ENCODE results near the gene DYDC2. TPM values are rescaled to one million over a fixed set of nuclear protein-coding genes. Genes with fewer than 3 reads are reported as not detected.

The DYDC2 gene
- total RNA-seq, 1 experiment from 2014 or later = 2.8 TPM

DNA sequence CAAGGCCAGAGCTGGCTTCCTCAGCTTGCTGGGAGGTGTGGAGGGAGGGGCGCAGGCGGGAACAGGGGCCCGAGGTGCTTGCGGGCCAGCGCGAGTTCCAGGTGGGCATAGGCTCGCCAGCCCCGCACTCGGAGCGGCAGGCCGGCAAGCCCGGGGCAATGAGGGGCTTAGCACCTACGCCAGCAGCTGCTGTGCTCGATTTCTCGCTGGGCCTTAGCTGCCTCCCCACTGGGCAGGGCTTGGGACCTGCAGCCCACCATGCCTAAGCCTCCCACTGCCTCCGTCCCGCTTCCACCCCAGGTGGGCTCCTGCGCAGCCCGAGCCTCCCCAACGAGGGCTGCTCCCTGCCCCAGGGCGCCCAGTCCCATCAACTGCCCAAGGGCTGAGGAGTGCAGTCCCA, 41.2 kb upstream of the DYDC2 start:
- H4K91ac ChIP-seq (ENCODE audit: insufficient read length, low read depth, low read length) = no peak overlapping the region
- Mint-ChIP-seq H3K4me3 (no peak overlapping the region), H3K4me1 (no peaks in the 10 kb centered on the region), H3K36me3 (ENCODE audit: insufficient read depth in 1 of 3, low read depth in 3 of 3) (no peaks in the 10 kb centered on the region; a peak in 1 of 7 replicates), H3K27me3 (ENCODE audit: low read depth) (0 out of 2 replicates have a peak, but pooled peaks cover 2% of the 10 kb centered on the region), H3K27ac (no peak overlapping the region), H3K9me3 (peaks cover 0 to 4% of the 10 kb centered on the region in 2 experiments; a peak in 2 of 5 replicates)
- WGBS (ENCODE audit: extremely low coverage, insufficient read length, low lambda C conversion rate) = no CpG with 5 or more reads among the region's 21 CpGs
- H3K9me3 ChIP-seq (ENCODE audit: control insufficient read depth, low read depth, low read length) = no peaks in the 10 kb centered on the region
- no peak overlapping the region for H2BK5ac ChIP-seq (ENCODE audit: insufficient read length, low read length)
- no peaks in the 10 kb centered on the region for H3K79me2 ChIP-seq (ENCODE audit: insufficient read depth, low read length)
- H3K14ac ChIP-seq (ENCODE audit: insufficient read depth, low read length) = no peak overlapping the region; the same call in 1 of the 2 replicates
- no peak overlapping the region for H2AK5ac ChIP-seq (ENCODE audit: insufficient read length, low read length)
- no peak overlapping the region for H2BK120ac ChIP-seq (ENCODE audit: low read depth, low read length, poor library complexity, severe bottlenecking)
- TF ChIP-seq, protein P1, sequence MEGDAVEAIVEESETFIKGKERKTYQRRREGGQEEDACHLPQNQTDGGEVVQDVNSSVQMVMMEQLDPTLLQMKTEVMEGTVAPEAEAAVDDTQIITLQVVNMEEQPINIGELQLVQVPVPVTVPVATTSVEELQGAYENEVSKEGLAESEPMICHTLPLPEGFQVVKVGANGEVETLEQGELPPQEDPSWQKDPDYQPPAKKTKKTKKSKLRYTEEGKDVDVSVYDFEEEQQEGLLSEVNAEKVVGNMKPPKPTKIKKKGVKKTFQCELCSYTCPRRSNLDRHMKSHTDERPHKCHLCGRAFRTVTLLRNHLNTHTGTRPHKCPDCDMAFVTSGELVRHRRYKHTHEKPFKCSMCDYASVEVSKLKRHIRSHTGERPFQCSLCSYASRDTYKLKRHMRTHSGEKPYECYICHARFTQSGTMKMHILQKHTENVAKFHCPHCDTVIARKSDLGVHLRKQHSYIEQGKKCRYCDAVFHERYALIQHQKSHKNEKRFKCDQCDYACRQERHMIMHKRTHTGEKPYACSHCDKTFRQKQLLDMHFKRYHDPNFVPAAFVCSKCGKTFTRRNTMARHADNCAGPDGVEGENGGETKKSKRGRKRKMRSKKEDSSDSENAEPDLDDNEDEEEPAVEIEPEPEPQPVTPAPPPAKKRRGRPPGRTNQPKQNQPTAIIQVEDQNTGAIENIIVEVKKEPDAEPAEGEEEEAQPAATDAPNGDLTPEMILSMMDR (conservative IDR thresholded peaks at IDR 0.05) = no peak
- no peaks in the 10 kb centered on the region for H4K20me1 ChIP-seq (ENCODE audit: control insufficient read depth, insufficient read depth, insufficient read length)
- no peak overlapping the region for H3K18ac ChIP-seq (ENCODE audit: insufficient read length, low read depth, low read length)
- H3K4me1 ChIP-seq (ENCODE audit: insufficient read depth, low read length) = no peaks in the 10 kb centered on the region
- no peak overlapping the region for H4K5ac ChIP-seq (ENCODE audit: insufficient read length, low read depth, low read length)
- no peak overlapping the region for H3K9ac ChIP-seq (ENCODE audit: extremely low read depth, insufficient read length, low read length)
- H2BK12ac ChIP-seq (ENCODE audit: insufficient read length, low read depth, low read length) = no peak overlapping the region
- no peaks in the 10 kb centered on the region for H3K79me1 ChIP-seq (ENCODE audit: insufficient read depth, low read depth, low read length, poor library complexity, severe bottlenecking)
- H2BK15ac ChIP-seq (ENCODE audit: low read depth, low read length) = no peak overlapping the region
- H3K27me3 ChIP-seq (ENCODE audit: insufficient read depth, low read length) = no peaks in the 10 kb centered on the region
- H3K4ac ChIP-seq (ENCODE audit: low read depth, low read length) = no peak overlapping the region
- no peak overlapping the region for H3T11ph ChIP-seq (ENCODE audit: low read length)
- H2BK20ac ChIP-seq (ENCODE audit: low read depth, low read length, poor library complexity, severe bottlenecking) = no peak overlapping the region
- no peak overlapping the region for H2AFZ ChIP-seq (ENCODE audit: low read length)
- no peak overlapping the region for H3K4me2 ChIP-seq (ENCODE audit: insufficient read depth, insufficient read length, low read length)
- DNase-seq = no peak
- no peak overlapping the region for H3K23ac ChIP-seq (ENCODE audit: insufficient read length, low read depth, low read length)
- no peaks in the 10 kb centered on the region for H3K23me2 ChIP-seq (ENCODE audit: insufficient read length, low read depth, low read length, poor library complexity, severe bottlenecking)
- H3K56ac ChIP-seq (ENCODE audit: insufficient read length, low read depth, low read length) = no peak overlapping the region
- H4K8ac ChIP-seq (replicated peaks; ENCODE audit: insufficient read length, low read depth, low read length) = no peak overlapping the region
- no peak overlapping the region for H3K27ac ChIP-seq (ENCODE audit: insufficient read length, low read depth, low read length)
